ENCODE results near the gene TEF.

TEF gene

GRCh38 chr22:41354979-41355378 is 26.8 kb upstream of the TEF start:
- no peak for DNase-seq (ENCODE audit: low read depth)

DNA sequence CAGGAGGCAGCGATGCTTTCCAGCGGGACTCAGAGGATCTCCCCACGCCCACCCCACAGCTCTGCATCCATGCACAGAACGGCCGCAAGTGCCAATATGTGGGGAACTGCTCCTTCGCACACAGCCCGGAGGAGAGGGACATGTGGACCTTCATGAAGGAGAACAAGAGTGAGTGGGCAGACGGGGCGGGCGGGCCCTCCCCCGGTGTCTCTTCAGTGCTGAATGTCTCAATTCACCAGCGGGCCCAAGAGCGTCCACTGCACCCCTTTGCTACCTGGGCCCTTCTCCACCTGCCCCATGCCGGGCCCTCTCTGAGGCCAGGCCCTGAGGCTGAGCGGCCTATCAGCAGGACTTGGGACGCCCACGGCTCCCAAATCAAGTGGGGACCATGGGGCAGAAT is 25.8 kb upstream of the TEF start:
- no peak for DNase-seq (ENCODE audit: low read depth)

DNA sequence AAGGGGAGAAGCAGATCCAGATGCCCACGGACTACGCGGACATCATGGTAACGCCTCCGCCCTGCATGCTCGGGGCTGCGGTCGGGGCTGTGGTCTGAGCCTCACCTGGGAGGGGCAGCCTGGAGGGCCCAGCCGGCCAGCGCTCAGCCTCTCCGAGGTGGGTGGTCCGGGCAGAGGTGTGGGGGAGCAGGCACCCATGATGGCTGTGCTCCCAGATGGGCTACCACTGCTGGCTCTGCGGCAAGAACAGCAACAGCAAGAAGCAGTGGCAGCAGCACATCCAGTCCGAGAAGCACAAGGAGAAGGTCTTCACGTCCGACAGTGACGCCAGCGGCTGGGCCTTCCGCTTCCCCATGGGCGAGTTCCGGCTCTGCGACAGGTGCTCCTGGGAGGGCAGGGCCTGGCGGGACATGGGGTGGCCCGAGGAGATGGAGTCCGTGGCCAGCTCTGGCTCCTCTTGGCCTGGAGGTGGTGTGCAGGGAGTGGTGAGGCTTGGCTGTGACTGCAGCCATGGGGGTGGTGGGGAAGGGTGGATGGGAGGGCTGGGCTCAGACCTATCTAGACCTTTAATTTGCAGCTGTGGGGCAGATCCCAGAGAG is 25.2 kb upstream of the TEF start:
- no peak for DNase-seq (ENCODE audit: low read depth)

- DNase-seq (ENCODE audit: low read depth), result no peak
Measured at GRCh38 chr22:41357191-41357590, 24.6 kb upstream of the TEF start.

GRCh38 chr22:41358927-41359326 is 22.8 kb upstream of the TEF start:
- no peak for DNase-seq (ENCODE audit: low read depth)

DNA sequence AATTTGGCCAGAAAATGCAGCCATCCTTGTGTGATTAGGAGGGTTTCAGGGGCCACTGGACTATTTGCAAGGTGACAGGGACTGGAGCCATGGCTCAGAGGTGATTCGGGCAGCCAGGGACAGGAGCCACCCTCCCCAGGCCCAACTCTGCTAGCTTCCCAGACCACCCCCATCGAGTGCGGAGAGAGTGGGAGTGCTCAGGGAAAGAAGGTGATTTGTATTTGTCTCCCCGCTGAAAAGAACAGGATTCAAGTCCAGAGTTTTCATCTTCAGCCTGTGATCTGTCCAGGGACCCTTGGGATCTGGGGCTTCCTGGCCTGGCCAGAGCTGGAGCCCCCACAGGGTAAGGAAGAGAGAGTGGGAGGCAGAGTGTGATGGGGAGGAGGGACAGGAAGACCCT is 22.4 kb upstream of the TEF start:
- DNase-seq (ENCODE audit: low read depth), result no peak

DNA sequence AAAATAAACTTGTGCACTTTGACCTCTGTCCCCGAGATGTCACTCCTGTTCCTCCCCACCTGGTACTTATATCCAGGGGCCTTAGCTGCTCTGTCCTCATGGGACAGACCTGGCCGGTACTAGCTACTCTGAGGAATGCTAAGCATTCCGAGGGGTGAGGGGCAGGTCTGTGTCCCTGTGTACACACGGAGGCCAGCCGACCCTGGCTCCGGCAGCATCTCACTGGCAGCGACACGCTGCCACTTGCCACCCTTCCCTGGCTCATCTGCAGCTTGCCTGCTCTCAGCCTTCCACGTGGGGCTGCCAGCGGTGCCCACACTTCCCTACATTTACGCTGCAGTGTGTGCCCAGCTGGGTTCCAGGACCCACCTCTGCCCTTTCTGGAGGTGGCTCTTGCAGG is 21.6 kb upstream of the TEF start:
- no peak for DNase-seq (ENCODE audit: low read depth)

DNA sequence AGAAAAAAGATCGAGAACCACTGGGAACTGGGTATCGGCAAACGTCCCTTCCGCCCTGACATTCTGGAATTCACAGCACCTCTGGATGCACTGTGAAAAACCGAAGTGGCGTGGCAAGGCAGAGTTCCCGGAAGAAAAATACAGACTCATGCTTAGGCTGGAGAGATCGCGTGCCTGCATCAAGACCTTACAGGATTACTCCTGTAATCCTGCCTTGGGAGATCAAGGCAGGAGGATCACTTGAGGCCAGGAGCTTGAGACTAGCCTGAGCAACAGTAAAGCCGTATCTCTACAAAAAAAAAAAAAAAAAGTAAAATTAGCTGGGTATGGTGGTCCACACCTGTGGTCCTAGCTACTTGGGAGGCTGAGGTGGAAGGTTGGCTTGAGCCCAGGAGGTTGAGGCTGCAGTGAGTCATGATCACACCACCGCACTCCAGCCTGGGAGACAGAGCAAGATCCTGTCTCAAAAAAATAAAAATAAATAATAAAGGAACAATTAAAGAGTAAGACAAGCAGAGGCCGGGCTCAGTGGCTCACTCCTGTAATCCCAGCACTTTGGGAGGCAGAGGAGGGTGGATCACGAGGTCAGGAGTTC is 19.9 kb upstream of the TEF start:
- peak; percentile 50 for DNase-seq (ENCODE audit: low read depth)

GRCh38 chr22:41362615-41363014 is 19.1 kb upstream of the TEF start:
- DNase-seq (ENCODE audit: low read depth), result no peak

DNA sequence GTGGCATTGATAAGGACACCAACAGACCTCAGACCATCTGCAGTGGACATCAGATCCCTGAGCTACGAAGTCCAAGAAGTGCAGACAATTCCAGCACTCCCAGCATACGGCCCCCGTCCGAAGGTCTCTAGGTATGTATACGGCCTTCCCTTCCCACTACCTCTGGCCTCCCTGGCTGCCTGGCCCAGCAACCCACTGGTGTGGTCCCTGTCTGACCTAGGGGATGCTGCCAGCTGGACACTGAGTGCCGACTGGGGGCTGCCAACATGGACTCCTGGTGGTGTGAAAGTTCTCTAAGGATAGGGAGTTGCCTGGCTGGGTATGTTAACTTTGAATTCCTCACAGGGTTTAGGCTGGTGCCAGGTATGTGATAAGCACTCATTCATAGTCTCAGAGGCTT is 17.5 kb upstream of the TEF start:
- DNase-seq (ENCODE audit: low read depth), result no peak

DNA sequence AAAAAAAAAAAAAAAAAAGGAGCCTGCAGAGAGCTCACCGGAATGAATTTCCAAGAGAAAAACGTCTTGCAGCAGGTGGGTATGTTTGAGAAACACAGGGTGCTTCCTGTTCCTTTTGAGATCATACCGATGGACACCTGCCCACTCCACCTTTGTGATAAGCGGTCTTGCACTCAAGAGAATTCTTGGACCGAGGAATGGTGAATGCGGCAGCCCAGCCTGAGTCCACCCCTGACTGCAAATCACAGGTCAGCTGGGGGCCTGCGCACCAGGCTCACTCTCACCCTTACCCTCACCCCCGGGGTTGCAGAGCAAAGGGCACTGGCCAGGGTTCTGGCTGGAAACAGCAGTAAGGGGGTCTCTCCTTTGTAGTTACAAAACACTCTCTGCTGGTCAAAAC is 16.8 kb upstream of the TEF start:
- no peak for DNase-seq (ENCODE audit: low read depth)

GRCh38 chr22:41365425-41365824 is 16.3 kb upstream of the TEF start:
- DNase-seq (ENCODE audit: low read depth), result no peak

DNA sequence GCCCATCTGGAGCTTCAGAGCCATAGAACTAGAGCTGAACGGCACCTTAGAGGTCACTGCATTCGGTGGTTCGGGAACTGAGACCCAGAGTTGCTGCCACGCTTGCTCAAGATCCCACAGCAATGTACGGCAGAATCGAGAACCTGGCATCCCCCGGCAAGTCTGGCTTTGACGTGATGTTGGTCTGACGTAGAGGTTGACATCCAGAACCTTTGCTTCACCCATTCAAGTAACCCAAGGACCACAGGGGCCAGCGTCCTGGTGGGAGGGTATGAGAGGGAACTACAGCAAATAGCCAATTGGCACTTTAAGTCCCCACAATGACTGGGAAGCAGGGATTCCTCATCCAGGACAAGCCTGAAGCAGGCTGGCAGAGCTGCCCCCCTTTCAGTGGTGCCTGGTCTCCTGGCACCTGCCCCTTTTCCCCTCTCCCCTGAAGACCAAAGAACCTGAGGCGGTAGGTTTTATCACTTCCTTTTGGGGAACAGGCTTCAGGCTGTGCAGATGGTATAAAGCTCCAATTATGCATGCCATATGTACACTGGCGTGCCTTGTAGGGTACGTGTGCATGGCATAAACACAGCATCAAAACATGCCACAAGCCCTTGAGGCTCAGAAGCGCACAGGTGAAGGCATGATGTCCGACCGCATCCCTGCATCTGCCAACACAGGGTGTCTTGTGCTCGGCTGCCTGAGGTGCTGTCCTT is 15.3 kb upstream of the TEF start:
- no peak for DNase-seq (ENCODE audit: low read depth)

- DNase-seq (ENCODE audit: low read depth), result peak; percentile 97
Measured at GRCh38 chr22:41367039-41367679, 14.6 kb upstream of the TEF start.

DNA sequence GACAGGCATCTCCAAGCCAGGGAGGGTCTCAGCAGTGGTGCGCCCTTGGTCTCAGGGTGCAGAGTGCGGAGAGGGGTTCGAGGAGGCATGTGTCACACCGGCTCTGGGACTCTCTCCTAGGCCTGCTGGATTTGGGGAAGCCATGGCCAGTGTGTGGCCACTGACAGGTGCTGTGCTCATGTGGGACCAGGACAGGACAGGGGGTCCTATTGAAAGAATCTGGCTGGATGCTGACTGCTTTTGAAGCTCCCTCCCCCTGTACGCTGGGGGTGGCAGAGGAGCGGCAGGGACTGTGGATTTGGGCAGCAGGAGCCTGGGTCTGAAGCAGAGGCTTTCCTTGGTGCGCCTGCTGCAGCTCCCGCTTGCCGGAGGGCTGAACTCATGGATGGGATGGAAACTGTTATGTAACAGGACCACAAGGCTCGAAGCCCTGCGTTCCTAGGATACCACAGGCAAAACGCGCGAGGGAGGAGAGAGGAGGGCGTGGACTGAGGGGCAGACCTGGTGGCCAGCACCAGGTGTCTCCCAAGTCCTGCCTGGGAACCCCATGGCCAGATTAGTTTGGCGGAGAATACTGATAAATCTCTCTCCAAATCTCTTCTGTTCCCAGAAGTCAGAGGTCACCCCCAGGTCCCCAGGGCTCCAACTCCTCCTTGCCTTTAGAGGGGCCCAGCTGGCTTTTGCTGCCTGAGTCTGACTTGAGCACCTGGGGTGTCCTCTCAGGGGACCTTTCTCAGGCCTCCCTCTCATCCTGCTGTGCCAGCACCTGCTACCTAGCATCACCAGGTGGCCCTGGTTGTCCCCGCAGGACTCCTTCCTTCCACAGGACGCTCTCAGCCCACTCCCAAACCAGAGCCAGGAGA is 13.8 kb upstream of the TEF start:
- peak; percentile 67 for DNase-seq (ENCODE audit: low read depth)

DNA sequence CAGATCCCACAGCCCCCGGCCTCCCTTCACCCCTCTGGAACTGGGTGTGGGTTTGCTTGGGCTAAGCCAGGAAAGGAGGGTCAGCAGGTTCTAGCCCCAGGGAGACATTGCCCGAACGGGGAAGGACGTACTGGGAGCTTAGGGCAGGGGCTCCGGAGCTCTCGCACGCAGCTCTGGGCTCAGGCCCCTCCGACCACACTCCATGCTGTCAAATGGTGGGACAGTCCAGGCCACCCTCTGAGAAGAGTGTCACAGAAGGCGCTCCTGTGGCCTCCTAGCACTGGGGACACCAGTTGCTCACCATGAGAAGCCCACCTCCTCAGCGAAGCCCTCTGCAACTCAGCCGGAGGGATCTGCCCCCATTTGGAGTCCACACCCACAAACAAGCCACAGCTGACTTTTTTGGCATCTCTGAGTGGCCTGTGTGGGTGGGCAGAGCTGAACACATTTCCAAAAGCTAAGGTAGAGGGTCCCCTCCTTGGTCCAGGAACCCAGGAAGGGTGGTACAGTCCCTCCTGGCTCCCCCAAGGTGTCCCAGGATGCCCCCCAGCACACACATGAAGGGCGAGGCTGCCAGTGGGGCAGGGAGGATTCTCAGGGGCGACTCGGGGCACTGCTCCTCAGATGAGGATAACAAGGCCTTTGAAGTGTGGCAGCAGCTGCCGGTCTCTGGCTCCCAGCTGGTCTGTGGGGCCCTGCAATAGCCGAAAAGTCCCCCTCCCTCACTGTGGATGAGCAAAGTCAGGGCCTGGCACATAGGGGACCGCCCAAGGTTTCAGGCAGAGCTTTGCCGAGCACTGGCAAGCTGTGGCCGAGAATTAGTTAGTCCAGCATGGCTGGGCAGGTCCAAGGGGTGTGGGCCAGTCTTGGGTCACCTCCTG is 13.0 kb upstream of the TEF start:
- no peak for DNase-seq (ENCODE audit: low read depth)

- no peak for DNase-seq (ENCODE audit: low read depth)
Measured at GRCh38 chr22:41369424-41369745, 12.4 kb upstream of the TEF start.

- DNase-seq (ENCODE audit: low read depth), result no peak
Measured at GRCh38 chr22:41369837-41370236, 11.9 kb upstream of the TEF start.

DNA sequence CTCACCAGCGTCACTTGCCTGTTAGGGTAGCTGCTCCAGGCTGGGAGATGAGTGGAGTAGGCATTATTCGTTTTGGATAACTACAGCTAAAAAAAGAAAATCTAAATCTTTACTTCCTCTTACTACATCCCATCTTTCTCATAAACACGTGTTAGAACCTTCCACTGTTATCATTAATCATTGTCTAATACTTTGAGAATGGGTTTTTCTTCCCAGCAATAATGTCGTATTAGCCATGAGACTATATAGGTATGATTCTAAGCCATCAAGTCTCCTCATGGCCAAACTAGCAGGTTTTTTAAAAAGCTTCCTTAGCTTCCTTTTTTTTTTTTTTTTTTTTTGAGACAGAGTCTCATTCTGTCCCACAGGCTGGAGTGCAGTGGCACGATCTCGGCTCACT is 3.9 kb upstream of the TEF start:
- DNase-seq (ENCODE audit: low read depth), result no peak

- peak; percentile 96 for DNase-seq (ENCODE audit: low read depth)
Measured at GRCh38 chr22:41380993-41381328, 781 bp upstream of the TEF start.

DNA sequence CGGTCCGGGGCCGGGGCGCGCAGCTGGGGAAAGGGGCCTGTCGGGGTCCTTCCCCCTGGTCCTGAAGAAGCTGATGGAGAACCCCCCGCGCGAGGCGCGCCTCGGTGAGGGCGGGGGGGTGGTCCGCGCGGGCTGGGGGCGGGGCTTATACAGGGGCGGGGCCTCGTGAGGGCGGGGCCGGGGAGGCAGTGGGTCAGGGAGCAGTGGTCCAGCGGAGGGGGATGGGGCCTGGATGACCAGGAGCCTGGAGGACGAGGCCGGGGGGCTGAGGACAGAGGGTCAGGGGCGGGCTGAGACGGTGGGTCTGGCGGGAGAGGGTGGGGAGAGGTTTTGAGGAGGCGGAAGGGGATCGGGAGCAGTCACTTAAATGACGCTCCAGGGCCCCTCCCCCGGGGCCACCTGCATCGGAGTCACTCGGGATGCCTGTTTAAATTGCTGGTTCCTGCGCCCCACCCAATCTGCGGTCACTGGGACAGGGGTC is 396 bp downstream of the TEF start:
- DNase-seq (ENCODE audit: low read depth), result peak; percentile 20
